HepG2 (cell line): Measurements from ENCODE around the gene CCDC117. TPM values are rescaled to one million over a fixed set of nuclear protein-coding genes. Genes with fewer than 3 reads are reported as not detected.

Experiments used
- BORCS8-MEF2B ChIP-seq: sonication (generic); formaldehyde crosslinking; IDR thresholded peaks from 2 replicates; pipeline ENCODE4 v1.8.0; 2022; ENCODE audit warnings: mild to moderate bottlenecking, missing genetic modification reagents
- BRD4 ChIP-seq: sonication (generic); formaldehyde crosslinking; IDR thresholded peaks from 2 replicates; pipeline ENCODE4 v1.4.0; 2020; ENCODE audit warnings: missing genetic modification reagents
- CBX2 ChIP-seq, 2 experiments: fragments of 200-600 bp in 1 of 2; sonication (generic); formaldehyde crosslinking in 1 of 2; IDR thresholded peaks; 2 replicates each; pipeline versions ENCODE4 v1.7.0 to v1.8.1; 2018 to 2022; ENCODE audit warnings: low read depth in 2 of 2, low read length in 1 of 2, mild to moderate bottlenecking in 1 of 2, missing genetic modification reagents in 1 of 2
- FLYWCH1 ChIP-seq: sonication (generic); formaldehyde crosslinking; IDR thresholded peaks from 2 replicates; pipeline ENCODE4 v1.8.1; 2023; ENCODE audit warnings: mild to moderate bottlenecking, missing genetic modification reagents
- FOXK2 ChIP-seq: fragments of 450-650 bp; IDR thresholded peaks from 2 replicates; pipeline ENCODE4 v1.6.1; 2016
- HMG20B ChIP-seq: conservative IDR thresholded peaks from 2 replicates; pipeline ENCODE4 v1.6.1; 2016; ENCODE audit warnings: missing genetic modification reagents, missing compliant biosample characterization
- KDM3A ChIP-seq: IDR thresholded peaks from 2 replicates; pipeline ENCODE4 v1.6.1; 2018; ENCODE audit warnings: low read depth, missing compliant biosample characterization
- MXD4 ChIP-seq: IDR thresholded peaks from 2 replicates; pipeline ENCODE4 v1.6.1; 2016; ENCODE audit warnings: mild to moderate bottlenecking, missing biosample characterization, missing genetic modification reagents
- NFYB ChIP-seq: sonication (generic); formaldehyde crosslinking; IDR thresholded peaks from 2 replicates; pipeline ENCODE4 v1.4.0; 2020; ENCODE audit warnings: missing genetic modification reagents
- POLR2A ChIP-seq, 2 experiments: IDR thresholded peaks; 2 replicates each; pipeline ENCODE4 v1.6.1; 2011; ENCODE audit warnings: low read depth in 2 of 2, low read length in 2 of 2, mild to moderate bottlenecking in 1 of 2, moderate library complexity in 1 of 2; ENCODE audit not compliant: insufficient read depth in 1 of 2
- RFX5 ChIP-seq: IDR thresholded peaks from 2 replicates; pipeline ENCODE4 v1.6.1; 2011; ENCODE audit warnings: low read depth, low read length, improper control_type of control experiment
- SRY ChIP-seq: sonication (generic); formaldehyde crosslinking; IDR thresholded peaks from 2 replicates; pipeline ENCODE4 v1.8.0; 2022; ENCODE audit warnings: mild to moderate bottlenecking, missing genetic modification reagents
- STAG1 ChIP-seq: sonication (generic); formaldehyde crosslinking; IDR thresholded peaks from 2 replicates; pipeline ENCODE4 v1.4.0; 2020; ENCODE audit warnings: missing genetic modification reagents
- TRIM24 ChIP-seq: sonication (generic); formaldehyde crosslinking; IDR thresholded peaks from 2 replicates; pipeline ENCODE4 v1.8.0; 2022; ENCODE audit warnings: mild to moderate bottlenecking, missing genetic modification reagents
- XRCC5 ChIP-seq: fragments of 200-400 bp; formaldehyde crosslinking; optimal IDR thresholded peaks from 2 replicates; pipeline ENCODE3; 2017; ENCODE audit warnings: mild to moderate bottlenecking, low read length
- ZNF558 ChIP-seq: sonication (generic); formaldehyde crosslinking; IDR thresholded peaks from 2 replicates; pipeline ENCODE4 v1.9.0; 2022; ENCODE audit warnings: mild to moderate bottlenecking, missing genetic modification reagents, borderline replicate concordance
- ZNF577 ChIP-seq: sonication (generic); formaldehyde crosslinking; IDR thresholded peaks from 2 replicates; pipeline ENCODE4 v1.4.0; 2020; ENCODE audit warnings: mild to moderate bottlenecking, low read depth, missing genetic modification reagents, borderline replicate concordance
- ZNF709 ChIP-seq: sonication (generic); formaldehyde crosslinking; IDR thresholded peaks from 2 replicates; pipeline ENCODE4 v1.5.0; 2020; ENCODE audit warnings: mild to moderate bottlenecking, missing genetic modification reagents
- ZNF781 ChIP-seq: sonication (generic); formaldehyde crosslinking; IDR thresholded peaks from 2 replicates; pipeline ENCODE4 v1.5.1; 2020; ENCODE audit warnings: borderline replicate concordance, mild to moderate bottlenecking, missing genetic modification reagents; ENCODE audit errors: not compliant biosample characterization
- polyA plus RNA-seq, 8 experiments: library from polyadenylated mRNA; depleted of rRNA in 3 of 8; stranded (reverse) in 7 of 8; unstranded in 1 of 8; fragments of >200 nt; fragmentation: Illumina TruSeq in 4 of 8; extraction: Trizol in 4 of 8; gene quantifications; 2 replicates each; pipeline versions ENCODE4 v1.2.1 to v1.2.3, GENCODE V29; 2011 to 2016; ENCODE audit warnings: low read depth in 4 of 8, missing spikeins in 1 of 8, mixed read lengths in 1 of 8; ENCODE audit not compliant: insufficient read depth in 1 of 8
- total RNA-seq, 5 experiments: library from RNA; depleted of rRNA; stranded (reverse); fragments of >200 nt; fragmentation: Illumina TruSeq; extraction: Trizol; gene quantifications; 2 replicates each; pipeline ENCODE4 v1.2.3, GENCODE V29; 2016; ENCODE audit warnings: low read depth in 1 of 5
- TF ChIP-seq, protein P1 (sequence below): IDR thresholded peaks from 2 replicates; pipeline ENCODE4 v1.6.1; 2016; ENCODE audit warnings: missing genetic modification reagents, missing compliant biosample characterization
- TF ChIP-seq, protein P2 (sequence below): sonication (generic); formaldehyde crosslinking; IDR thresholded peaks from 2 replicates; pipeline ENCODE4 v1.9.0; 2021; ENCODE audit warnings: missing genetic modification reagents, borderline replicate concordance
- TF ChIP-seq, protein P3 (sequence below): sonication (generic); formaldehyde crosslinking; IDR thresholded peaks from 2 replicates; pipeline ENCODE4 v1.4.0; 2020; ENCODE audit warnings: missing genetic modification reagents
- TF ChIP-seq, protein P4 (sequence below): IDR thresholded peaks from 2 replicates; pipeline ENCODE4 v1.6.1; 2016; ENCODE audit warnings: mild to moderate bottlenecking, missing biosample characterization, missing genetic modification reagents
- TF ChIP-seq, protein P5 (sequence below): sonication (generic); formaldehyde crosslinking; IDR thresholded peaks from 2 replicates; pipeline ENCODE4 v1.8.0; 2022; ENCODE audit warnings: missing genetic modification reagents, mild to moderate bottlenecking, inconsistent platforms, borderline replicate concordance

CCDC117 gene
- total and polyA plus RNA-seq, 2 of the 13 experiments (the other 11 are each of a cell fraction or from before 2014, with no cell fraction given) = 12.6 to 34.2 TPM

DNA sequence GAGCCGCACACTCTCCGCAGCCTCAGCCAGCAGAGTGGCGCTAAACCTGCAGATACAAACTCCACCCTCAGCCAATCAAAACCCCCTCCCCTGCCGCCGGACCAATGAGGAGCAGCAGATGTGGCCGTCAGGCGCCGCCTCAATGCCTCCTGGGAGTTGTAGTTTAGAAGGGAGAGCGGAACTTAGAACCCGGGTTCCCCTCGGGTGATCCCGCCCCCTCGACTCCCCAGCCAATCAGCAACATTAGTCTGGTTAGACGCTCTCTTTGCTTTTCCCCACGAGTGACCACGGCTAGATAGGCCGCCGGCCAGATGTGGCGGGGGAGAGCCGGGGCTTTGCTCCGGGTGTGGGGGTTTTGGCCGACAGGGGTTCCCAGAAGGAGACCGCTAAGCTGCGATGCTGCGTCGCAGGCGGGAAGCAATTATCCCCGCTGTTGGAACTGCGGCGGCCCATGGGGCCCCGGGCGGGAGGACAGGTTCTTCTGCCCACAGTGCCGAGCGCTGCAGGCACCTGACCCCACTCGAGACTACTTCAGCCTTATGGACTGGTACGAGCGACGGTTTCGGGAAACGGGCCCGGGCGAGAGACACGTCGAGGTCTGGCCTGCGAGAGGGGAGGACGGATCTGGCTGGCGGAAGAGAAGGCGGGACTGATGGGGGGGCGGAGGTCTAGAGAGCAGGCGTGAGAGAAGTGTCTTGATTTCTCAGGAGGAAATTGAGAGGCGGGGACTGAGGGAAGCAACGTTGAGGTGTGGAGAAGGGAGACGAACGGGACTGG, 30.5 kb upstream of the CCDC117 start, which contains the start of the genes CHEK2 and HSCB (continued):
- 0 out of 2 replicates have a peak, but pooled peaks have one; percentile 61 for TF ChIP-seq ZNF577 (CRISPR knock-in tag)
- no peak for TF ChIP-seq BRD4 (CRISPR knock-in tag)
- peak; percentile 44 for TF ChIP-seq XRCC5
- TF ChIP-seq, protein P1, sequence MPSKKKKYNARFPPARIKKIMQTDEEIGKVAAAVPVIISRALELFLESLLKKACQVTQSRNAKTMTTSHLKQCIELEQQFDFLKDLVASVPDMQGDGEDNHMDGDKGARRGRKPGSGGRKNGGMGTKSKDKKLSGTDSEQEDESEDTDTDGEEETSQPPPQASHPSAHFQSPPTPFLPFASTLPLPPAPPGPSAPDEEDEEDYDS = peak; percentile 79
- TF ChIP-seq ZNF781 = peak; percentile 37
- TF ChIP-seq BORCS8-MEF2B = peak; percentile 64
- peak; percentile 81; the same call in 1 of the 2 replicates for TF ChIP-seq MXD4 (CRISPR knock-in tag)
- TF ChIP-seq FLYWCH1 = peak; percentile 40; the same call in 1 of the 2 replicates
- TF ChIP-seq STAG1 (CRISPR knock-in tag) = no peak
- TF ChIP-seq RFX5 = peak; percentile 6; the same call in 1 of the 2 replicates
- no peak; the same call in 1 of the 2 replicates for TF ChIP-seq ZNF558 (CRISPR knock-in tag)
- TF ChIP-seq, protein P2, sequence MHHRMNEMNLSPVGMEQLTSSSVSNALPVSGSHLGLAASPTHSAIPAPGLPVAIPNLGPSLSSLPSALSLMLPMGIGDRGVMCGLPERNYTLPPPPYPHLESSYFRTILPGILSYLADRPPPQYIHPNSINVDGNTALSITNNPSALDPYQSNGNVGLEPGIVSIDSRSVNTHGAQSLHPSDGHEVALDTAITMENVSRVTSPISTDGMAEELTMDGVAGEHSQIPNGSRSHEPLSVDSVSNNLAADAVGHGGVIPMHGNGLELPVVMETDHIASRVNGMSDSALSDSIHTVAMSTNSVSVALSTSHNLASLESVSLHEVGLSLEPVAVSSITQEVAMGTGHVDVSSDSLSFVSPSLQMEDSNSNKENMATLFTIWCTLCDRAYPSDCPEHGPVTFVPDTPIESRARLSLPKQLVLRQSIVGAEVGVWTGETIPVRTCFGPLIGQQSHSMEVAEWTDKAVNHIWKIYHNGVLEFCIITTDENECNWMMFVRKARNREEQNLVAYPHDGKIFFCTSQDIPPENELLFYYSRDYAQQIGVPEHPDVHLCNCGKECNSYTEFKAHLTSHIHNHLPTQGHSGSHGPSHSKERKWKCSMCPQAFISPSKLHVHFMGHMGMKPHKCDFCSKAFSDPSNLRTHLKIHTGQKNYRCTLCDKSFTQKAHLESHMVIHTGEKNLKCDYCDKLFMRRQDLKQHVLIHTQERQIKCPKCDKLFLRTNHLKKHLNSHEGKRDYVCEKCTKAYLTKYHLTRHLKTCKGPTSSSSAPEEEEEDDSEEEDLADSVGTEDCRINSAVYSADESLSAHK (CRISPR knock-in tag) = no peak
- peak; percentile 49; the same call in 1 of the 2 replicates for TF ChIP-seq KDM3A (CRISPR knock-in tag)
- TF ChIP-seq, protein P3, sequence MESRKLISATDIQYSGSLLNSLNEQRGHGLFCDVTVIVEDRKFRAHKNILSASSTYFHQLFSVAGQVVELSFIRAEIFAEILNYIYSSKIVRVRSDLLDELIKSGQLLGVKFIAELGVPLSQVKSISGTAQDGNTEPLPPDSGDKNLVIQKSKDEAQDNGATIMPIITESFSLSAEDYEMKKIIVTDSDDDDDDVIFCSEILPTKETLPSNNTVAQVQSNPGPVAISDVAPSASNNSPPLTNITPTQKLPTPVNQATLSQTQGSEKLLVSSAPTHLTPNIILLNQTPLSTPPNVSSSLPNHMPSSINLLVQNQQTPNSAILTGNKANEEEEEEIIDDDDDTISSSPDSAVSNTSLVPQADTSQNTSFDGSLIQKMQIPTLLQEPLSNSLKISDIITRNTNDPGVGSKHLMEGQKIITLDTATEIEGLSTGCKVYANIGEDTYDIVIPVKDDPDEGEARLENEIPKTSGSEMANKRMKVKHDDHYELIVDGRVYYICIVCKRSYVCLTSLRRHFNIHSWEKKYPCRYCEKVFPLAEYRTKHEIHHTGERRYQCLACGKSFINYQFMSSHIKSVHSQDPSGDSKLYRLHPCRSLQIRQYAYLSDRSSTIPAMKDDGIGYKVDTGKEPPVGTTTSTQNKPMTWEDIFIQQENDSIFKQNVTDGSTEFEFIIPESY (CRISPR knock-in tag) = no peak
- TF ChIP-seq, protein P4, sequence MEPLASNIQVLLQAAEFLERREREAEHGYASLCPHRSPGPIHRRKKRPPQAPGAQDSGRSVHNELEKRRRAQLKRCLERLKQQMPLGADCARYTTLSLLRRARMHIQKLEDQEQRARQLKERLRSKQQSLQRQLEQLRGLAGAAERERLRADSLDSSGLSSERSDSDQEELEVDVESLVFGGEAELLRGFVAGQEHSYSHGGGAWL (CRISPR knock-in tag) = 0 out of 2 replicates have a peak, but pooled peaks have one; percentile 42
- no peak for TF ChIP-seq HMG20B (CRISPR knock-in tag)
- TF ChIP-seq TRIM24 (CRISPR knock-in tag) = no peak
- no peak for TF ChIP-seq CBX2 (IDR thresholded peaks at IDR 0.05; ENCODE audit: low read depth, low read length)
- TF ChIP-seq CBX2 (CRISPR knock-in tag; IDR thresholded peaks at IDR 0.05; ENCODE audit: low read depth) = no peak
- 0 out of 2 replicates have a peak, but pooled peaks have one; percentile 52 for TF ChIP-seq ZNF709 (CRISPR knock-in tag)
- peak in 1 of 2 experiments; percentile 75; a peak in 2 of 4 replicates for TF ChIP-seq POLR2A (IDR thresholded peaks at IDR 0.05; ENCODE audit: insufficient read depth in 1 of 2, low read depth in 2 of 2, low read length in 2 of 2)
- TF ChIP-seq SRY (CRISPR knock-in tag) = 0 out of 2 replicates have a peak, but pooled peaks have one; percentile 41
- TF ChIP-seq, protein P5, sequence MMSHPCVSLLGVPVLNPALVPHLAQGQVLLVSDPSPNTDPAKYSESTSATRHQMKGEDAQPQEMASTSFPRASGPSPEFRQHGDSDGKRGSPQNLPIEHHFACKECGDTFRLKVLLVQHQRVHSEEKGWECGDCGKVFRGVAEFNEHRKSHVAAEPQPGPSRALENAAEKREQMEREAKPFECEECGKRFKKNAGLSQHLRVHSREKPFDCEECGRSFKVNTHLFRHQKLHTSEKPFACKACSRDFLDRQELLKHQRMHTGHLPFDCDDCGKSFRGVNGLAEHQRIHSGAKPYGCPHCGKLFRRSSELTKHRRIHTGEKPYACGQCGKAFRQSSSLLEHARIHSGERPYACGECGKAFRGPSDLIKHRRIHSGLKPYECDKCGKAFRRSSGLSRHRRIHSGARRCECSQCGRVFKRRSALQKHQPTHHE (CRISPR knock-in tag) = 0 out of 2 replicates have a peak, but pooled peaks have one; percentile 7
- TF ChIP-seq NFYB = peak; percentile 97
- no peak for TF ChIP-seq FOXK2
